Fibroblast of peridontal ligament (primary cell): ENCODE results near the gene FOXP1.

Experiments used
- DNase-seq: peaks from one replicate; pipeline ENCODE4 v3.0.0-alpha.2; 2010; ENCODE audit errors: extremely low read depth

FOXP1 gene

DNA sequence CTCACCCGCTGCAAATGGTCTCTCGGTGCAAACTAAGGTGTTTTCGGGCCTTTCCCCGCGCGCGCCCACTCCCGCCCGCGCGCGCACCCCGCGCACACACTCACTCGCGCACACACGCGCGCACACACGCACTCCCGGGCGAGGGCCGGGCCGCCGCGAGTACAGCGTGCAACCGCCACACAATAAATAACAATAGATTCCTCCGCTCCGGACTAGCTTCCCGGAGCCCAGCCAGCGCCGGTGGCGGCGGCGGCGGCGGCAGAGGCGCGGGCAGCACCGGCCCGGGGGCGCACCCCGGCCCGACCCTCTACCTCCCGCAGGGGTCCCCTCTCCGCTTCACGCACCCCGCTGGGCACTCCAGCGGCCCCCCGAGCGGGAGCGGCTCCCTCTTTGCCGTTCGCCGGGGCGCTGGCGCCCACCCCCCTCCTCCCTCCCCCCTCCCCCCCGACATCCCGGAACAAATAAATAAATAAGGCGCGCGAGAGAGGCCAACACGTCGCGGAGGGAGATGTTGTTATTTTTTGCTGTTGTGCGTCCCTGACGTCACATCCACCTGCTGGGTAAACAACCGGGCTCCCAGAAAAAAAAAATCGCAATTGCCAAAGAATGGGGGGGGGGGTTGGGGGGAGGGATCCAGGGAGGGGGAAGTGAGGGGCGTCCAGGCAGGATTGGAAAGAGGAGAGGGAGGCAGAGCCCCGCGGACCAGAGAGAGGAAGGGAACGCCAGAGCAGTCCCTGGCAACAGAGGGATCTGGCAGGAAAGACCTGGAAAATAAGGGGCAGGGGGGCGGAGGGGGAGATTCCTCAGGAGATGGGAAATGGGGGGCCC lies at the start of gene FOXP1:
Gene FOXP1 (minus strand): TSS at position 163 of the 828 bp plus-strand sequence. CDS start 385,347 bp downstream, outside the sequence.
- DNase-seq = peak; percentile 62

GRCh38 chr3:71629711-71630110 lies 46.2 kb upstream of the FOXP1 start:
- peak; percentile 13 for DNase-seq

GRCh38 chr3:71629289-71629688 lies 45.8 kb upstream of the FOXP1 start:
- peak; percentile 89 for DNase-seq

DNA sequence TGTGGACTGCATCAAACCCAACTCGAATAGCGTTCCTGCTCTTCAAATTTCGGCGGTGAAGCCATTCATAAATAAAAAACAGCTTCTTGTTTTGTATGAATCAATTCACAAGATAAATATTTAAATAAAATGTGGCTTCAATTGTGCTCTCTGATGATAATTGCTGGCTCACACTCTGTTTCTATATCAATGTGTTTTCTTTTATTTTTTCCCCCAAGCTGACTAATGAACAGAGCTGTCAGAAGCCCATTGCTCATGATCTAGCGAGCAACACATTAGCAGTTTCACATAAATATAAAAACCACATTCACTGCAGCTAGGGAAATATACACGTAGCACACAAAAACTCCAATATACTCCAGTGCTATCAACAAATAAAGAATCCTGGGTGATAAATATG lies 45.0 kb upstream of the FOXP1 start:
- DNase-seq = peak; percentile 29

- no peak for DNase-seq
Measured at GRCh38 chr3:71625676-71626075, 42.1 kb upstream of the FOXP1 start.

DNA sequence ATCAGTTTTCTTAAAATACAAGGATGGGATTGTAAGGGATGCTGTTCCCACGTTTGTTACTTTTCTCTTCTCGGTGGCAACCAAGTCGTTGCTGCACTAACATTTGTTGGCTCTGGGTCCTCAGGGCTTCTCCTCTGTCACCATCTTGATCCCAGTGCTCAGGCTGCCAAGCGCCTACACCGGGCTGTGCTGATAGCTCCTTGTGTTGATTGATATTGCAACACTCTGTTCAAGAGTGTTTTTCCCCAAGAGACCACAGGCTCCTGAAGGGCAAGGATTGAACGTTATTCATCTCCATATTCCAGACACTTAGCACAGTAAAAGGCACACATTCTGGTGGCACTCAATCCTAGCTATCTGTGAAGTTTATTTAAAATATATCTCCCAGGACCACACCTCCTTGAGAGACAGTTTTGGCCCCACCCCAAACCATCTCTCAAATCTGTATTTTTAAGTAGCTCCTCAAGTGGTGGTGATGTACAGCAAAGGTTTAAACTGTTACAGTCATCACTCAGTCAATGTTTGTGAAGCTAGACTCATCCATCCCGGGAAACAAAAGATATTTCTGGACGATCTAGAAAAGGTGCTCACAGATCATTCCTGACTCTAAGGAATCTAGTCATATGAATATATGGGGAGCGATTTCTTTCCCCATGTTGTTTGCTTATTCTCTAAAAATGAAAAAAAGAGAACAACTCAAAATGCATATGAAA lies 38.5 kb upstream of the FOXP1 start:
- no peak for DNase-seq

DNA sequence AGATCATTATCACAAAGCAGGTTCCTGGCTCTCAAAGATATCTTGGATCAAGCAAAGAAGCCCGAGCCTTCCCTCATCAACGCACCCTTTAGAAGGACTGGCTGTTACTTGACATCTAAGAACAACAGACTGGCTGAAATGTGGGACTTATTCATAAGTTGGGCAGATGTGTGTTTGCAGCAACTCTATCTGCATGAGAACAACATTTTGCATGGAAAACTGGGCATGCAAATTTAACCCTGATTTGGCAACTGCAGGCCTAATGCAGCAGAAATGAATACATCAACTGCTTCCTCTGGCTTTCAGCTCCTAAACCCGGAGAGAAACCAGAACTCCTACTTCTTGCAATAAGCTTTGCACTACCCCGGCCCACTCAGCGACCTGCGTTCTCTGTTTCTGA lies 35.0 kb upstream of the FOXP1 start:
- DNase-seq = no peak

- no peak for DNase-seq
Measured at GRCh38 chr3:71616571-71617021, 33.1 kb upstream of the FOXP1 start.

GRCh38 chr3:71614869-71615268 lies 31.3 kb upstream of the FOXP1 start:
- DNase-seq = no peak

- no peak for DNase-seq
Measured at GRCh38 chr3:71614426-71614825, 30.9 kb upstream of the FOXP1 start.

GRCh38 chr3:71611099-71611498 lies 27.6 kb upstream of the FOXP1 start:
- DNase-seq = no peak

DNA sequence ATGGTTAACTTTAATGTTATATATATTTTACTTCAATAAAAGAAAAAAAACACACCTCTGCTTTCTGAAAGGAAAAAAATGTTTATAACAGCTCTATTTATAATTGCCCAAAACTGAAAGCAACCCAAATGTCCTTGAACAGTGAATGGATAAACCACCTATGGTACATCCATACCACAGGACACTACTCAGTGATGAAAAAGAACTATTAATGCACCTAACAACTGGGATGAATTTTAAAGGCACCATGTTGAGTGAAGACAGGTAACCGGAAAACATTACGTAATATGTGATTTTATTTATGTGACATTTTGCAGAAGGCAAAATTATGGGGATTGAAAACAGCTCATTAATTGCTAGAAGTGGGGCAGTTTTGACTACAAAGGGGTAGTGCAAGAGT lies 23.8 kb upstream of the FOXP1 start:
- no peak for DNase-seq

DNA sequence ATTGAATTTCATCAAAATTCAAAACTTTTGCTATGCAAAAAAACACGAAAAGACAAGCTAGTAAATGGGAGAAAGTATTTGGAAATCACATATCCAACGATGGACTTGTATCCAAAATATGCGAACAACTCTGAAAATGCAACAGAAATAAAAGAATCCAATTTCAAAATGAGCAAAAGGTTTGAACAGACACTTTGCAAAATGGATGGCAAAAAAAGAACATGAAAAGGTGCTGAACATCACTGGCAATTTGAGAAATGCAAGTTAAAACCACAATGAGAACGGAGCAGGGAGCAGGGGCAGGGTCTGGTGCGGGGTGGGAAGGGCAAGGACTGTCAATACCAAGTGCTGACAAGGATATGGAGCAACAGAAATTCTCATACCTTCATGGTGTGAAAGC lies 23.1 kb upstream of the FOXP1 start:
- DNase-seq = no peak

DNA sequence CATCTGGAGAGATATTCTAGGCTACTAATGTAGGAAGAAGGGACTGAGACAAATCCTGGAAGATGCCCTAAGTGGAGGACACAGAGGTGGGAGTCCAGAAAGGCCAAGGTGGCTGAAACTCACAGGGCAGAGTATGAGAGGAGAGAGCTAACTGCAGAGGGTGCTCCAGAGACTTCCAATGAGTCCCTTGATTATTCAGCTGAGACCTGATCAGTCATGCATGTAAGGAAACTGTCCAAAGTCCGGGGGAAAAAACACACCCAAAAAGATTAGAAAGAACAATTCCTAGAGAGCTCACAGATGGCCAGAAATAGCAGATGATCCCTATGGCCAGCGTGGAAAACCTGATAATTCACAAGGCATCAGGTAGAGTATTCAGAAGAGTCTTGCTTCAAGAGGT lies 18.7 kb upstream of the FOXP1 start:
- DNase-seq = no peak

DNA sequence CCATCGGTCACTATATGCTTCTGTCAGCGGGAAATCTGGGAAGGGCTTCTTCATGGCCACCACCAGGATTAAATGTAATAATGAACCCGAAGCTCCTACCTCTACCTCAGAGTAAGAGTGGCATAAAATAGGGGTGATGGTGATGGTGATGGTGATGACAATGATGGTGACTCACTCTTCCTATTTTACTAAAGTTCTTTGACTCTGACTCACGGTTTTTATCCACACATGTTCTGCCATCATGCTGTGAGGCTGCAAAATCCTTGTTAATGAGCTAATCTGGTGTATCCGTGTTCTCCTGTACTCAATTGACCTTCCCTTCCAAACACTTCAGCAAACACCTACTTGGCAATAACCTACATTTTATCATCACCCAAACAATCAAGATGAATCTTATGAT lies 18.3 kb upstream of the FOXP1 start:
- peak; percentile 21 for DNase-seq

DNA sequence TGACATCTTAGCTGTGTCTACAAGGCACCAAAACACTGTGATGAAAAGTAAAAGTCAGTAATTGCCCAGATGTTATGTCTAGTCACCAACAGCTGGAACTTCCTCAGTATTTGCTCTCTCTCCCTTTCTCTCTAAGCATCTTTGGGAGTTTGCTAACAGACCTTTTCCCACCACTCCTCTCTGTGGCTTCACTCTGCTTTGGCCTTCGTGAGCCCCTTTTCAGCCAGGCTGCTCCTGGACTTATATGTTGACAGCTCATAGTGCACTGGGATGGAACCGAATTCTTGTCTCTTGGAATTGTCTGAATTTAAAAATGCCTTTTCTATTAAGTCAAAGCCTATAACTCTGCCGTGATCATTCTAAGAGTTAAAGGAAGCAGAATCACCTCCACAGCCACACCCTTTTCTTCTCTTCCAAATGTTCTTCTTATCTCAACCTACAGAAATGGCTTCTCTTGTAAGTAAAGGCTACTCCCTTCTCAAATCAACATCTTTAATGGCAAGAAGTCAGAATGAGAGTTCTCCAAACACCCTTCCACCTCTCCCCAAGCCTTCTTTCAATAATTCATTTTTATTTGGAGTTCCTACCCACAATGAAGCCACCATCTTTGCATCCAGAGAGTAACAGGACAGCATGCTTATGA lies 17.2 kb upstream of the FOXP1 start:
- DNase-seq = no peak

DNA sequence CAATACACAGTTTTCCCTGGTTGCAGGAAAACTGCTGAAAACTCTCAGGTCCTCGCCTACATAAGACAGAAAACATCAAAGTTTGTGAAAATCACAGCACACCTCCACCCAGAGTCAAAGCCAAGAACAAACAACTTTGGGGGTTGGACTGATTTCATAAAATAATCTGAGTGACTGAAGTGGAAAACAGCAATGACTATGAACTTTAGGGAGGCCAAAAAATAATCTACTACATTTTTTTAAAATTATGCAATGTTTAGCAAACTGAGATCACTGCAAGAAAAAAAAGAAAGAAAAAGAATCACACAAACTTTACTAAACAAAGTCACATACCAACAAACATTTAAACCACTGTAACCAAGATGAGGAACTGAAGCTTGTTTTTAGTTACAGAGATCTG lies 15.9 kb upstream of the FOXP1 start:
- DNase-seq = peak; percentile 62

DNA sequence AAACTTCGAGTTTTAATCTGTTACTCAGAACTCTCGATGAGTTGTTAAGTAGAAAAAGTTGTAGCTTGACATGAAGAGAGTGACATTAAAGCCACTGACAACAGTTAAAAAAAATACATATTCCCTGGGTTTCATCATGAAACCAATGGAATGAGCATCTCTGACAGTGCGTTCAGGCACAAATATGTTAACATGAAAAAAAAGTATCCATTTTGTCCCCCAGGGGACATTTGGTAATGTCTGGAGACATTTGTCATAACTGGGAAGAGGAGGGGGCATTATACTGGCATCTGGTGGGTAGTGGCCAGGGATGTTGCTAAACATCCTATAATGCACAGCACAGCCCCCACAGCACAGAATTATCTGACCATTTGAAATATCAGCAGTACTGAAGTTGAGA lies 14.8 kb upstream of the FOXP1 start:
- no peak for DNase-seq

- DNase-seq = no peak
Measured at GRCh38 chr3:71597286-71597685, 13.8 kb upstream of the FOXP1 start.

- DNase-seq = no peak
Measured at GRCh38 chr3:71593106-71593505, 9.6 kb upstream of the FOXP1 start.

GRCh38 chr3:71591101-71591500 lies 7.6 kb upstream of the FOXP1 start:
- no peak for DNase-seq

DNA sequence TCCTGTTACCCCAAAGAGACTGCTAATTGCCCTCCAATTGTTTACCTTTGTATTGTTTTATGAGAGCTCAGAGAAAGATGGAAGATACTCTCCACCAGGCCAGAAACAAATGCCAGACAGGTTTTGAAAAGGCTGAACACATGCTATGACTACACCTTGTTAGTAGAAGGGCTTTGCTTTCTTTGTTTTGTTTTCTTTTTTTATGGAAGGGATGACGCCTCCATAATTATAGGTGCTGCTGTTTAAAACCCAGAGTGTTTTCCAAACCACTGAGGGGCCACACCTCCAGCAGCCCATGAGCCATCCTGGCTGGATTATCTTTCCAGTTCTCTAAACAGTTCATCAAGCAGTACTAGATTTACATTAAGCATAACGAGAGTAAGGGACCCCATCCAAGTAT lies 5.6 kb upstream of the FOXP1 start:
- no peak for DNase-seq

DNA sequence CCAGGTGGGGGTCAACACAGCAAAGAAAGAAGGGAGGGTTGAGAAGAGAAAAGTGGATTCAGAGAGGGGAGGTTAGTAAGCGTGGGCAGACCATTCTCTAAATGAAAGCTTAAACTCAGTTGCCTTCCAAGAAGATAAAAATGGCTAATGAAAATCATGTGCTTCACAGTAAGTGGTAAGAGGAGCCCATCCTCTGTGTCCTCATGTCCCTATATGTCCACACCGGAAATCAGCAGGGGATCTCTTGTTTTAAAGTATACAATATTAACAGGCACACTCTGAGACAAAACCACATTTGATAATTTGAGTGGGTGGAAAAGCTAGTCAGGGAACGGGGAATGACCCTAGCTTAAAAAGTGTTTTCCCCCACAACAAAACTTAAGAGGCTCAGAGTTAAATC lies 4.4 kb upstream of the FOXP1 start:
- peak; percentile 16 for DNase-seq
